Fibroblast of skin of scalp (primary cell): ENCODE results near the gene GBGT1.
A peak's percentile ranks its signal among the peaks of the same experiment; 100 is the strongest.

ENCODE experiments used
- DNase-seq: peaks from one replicate; pipeline ENCODE4 v3.0.0-alpha.2; 2013

The GBGT1 gene

DNA sequence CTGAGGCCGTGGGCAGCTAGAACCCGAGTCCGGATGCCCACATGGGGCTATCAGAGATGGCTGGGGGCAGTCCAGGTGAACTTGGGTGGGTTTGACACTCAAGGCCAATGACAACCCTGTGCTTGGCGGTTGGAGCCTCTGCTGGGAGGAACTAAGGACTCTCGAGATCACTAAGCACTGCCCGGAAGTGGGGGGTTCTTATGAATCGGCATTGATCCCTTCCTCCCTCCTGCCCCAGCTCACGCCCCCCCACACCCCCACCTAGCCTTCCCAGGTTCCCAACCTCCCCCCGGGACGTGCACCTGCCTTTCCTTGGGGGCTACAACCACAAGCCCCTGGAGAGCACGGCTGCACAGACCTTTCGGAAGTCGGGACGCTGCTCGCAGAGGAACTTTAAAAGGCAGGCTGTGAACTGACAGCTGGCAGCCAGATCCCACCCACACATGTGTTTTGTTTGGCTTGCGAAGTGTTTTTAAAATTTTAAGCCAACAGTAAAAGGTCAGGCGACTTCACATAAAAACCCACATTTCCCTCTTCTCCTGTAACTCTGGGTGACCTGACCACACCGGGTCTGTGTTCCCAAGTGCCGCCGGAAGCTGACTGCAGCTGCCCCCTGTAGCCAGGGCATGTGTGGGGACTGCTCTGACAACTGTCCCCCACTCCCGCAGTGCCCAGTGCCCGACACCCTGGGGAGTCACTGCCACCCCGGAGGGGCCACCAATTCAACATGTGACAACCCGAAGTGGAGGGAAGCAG, 37.6 kb downstream of the GBGT1 start:
- peak; percentile 34 for DNase-seq

DNA sequence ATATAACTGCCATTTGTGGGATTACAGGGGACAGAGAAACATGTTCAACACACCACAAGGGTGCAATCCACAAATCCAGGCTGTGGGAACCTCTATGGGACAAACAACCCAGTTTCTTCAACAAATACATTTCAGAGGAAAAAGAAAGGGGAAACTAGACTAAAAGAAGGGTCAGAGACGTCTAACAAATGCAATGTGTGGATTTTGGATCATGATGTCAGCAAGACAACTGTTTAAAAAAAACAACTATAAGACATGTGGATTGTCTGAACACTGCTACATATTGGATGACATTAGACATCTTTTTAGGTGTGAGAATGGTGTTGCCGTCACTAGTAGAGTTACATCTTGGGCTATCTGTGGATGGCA, 38.8 kb downstream of the GBGT1 start:
- DNase-seq = no peak

DNA sequence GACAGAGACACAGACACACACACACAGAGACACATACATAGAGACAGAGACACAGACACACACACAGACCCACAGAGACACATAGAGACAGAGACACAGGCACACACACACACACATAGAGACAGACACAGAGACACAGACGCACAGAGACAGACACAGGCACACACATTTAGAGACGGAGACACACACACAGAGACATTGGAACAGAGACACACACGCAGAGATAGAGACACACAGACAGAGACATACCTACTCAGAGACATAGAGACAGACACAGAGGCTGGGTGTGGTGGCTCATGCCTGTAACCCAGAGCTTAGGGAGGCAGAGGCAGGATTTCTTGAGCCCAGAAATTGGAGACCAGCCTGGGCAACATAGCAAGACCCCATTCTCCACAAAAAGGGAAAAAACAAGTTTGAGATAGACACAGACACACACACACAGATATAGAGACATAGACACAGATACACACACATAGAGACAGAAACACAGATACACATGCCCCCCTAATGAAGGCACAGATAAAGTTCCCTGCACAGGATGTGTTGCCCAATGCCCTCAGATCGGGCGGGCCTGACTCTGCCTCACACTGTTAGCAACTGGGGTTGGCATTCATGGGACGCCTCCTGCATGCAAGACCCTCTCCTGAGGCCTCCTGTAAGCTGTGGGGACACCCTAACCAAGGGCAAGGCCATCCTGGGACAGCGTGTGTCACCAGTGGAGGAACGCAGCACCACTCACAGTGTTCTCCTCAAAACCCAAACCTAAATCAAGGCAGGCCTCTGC, 39.4 kb downstream of the GBGT1 start:
- no peak for DNase-seq

DNA sequence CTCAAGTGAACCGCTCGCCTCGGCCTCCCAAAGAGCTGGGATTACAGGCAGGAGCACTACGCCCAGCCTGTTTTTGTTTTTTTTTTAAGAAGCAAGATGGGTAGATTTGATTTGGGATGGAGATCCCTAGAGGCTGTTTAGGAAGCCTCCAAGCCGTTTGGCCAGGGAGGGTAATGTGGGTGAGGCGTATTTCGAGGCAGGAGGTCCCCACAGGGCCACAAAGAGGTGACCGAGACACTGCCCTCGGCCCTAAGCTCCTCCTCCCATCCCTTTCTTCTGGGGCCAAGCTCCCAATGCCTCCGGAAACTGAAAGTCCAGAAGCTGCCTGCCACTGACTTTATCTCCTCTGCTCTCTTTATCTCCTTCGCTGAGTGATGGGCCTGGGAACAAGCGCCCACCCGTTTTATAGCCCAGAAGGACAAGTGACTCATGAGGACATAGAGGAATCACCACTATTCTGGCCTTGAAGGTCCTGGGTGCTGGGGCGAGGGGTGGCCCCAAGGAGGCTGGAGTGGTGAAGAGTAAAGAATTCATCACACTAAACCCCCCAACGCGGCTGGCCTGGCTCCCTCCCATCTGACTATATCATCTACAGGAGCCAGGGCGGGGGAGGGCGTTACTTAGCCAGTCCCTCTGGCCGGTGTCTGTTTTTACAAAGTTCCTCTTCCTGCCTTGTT, 40.6 kb downstream of the GBGT1 start:
- DNase-seq = no peak

DNA sequence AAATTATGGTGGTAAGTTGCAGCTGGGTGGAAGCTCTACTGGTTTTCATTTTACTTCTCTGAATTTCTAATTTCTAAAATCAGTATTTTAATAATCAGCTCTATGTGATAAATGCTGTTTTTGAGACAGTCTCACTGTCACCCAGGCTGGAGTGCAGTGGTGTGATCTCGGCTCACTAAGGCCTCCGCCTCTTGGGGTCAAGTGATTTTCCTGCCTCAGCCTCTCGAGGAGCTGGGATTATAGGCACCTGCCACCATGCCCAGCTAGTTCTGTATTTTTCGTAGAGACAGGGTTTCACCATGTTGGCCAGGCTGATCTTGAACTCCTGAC, 41.1 kb downstream of the GBGT1 start:
- DNase-seq = no peak

DNA sequence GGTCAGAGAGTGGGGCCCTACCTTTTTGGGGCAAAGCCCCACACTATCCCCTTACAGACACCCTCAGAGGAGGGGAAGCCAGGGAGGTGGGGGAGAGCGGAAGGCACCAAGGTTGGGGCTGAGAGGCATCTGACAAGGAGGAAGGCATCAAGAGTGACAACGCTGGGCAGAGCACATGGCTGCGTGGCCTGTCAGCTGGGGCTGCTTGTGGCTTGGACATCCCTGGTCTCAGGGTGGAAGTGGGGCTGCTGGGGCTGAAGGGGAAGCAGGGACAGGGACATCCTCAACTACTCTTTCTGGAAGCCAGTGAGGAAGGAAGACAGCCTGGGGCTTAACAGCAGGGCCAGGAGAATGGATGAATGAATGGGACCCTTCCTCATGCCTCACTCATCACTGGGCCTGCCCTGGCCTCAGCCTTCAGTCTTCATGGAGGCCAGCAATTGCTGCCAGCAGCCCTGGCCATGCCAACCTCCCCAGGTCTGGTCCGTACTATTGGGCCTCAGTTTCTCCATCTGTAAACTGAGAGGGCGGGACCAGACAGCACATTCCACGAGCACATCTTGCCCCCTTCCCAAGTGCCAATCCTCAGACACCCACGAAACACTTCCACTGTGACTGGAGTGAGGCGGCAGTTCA, 41.7 kb downstream of the GBGT1 start:
- no peak for DNase-seq

DNA sequence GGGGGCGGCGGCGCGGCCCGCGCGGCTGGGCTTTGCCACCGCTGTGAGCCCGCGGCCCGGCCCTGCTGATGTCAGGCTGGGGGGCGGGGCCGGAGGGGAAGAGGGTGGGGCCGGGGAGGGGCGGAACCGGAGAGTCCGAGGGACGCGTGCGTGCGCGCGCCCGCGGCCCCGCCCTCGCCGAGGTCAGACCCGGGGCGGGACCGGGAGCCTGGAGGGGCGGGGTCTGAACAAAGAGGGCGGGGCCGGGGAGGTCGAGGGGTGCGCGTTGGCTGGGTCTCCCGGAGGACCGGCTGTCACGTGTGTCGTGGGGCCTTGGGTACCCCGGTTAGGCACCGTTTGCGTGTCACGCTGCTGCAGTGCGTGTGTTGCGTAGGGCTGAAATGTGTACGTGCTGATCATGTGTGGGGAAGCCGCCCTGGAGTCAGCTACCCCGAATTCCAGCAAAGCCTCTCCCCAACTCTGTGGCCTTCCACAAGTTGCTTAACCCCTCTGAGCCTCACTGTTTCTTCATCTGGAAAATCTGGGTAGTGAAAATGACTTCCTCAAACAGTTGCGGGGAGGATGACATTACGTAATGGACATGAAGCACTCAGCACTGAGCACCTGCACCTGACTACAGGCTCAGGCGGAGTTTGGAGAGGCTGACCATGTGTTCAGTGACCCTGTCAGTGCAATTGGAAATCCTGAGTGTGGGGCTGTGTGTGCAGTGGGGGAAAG, 42.4 kb downstream of the GBGT1 start, which contains the start of gene RALGDS:
TSS of gene RALGDS (minus strand) at position 43 of the 717 bp plus-strand sequence. CDS start 86 bp downstream, outside the sequence.
- DNase-seq = peak; percentile 90

DNA sequence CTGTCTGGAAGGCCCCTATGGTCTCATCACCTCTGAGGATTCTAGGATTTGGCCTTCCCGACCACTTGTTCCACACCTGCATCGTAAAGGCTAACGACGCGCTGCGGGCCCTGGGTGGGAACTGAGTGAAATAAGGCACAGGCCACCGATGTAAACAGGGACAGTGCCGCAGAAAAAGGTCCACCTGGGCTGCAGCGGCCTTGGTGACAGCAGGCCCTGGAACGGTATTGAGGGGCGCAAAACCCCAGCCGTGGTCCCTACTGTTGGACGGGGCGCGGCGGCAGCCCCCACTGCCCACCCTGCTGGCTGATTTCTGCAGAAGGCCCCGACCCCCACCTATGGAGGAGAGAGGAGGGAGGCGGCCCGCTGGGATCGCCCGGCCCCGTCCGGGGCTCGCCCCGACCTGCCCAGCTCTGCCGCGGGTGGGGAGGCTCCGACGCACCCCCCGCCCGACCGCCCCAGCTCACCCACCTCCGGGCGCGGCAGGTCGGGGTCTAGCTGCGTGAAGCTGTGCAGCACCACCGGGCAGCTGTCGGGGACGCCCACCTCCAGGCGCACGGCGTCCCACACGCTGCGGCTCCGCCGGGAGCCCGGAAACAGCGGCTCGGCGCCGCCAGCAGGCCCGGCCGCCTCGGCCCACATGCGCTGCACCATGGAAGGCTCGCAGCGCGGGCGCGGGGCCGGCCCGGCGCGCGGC, 43.1 kb downstream of the GBGT1 start:
- DNase-seq = no peak

DNA sequence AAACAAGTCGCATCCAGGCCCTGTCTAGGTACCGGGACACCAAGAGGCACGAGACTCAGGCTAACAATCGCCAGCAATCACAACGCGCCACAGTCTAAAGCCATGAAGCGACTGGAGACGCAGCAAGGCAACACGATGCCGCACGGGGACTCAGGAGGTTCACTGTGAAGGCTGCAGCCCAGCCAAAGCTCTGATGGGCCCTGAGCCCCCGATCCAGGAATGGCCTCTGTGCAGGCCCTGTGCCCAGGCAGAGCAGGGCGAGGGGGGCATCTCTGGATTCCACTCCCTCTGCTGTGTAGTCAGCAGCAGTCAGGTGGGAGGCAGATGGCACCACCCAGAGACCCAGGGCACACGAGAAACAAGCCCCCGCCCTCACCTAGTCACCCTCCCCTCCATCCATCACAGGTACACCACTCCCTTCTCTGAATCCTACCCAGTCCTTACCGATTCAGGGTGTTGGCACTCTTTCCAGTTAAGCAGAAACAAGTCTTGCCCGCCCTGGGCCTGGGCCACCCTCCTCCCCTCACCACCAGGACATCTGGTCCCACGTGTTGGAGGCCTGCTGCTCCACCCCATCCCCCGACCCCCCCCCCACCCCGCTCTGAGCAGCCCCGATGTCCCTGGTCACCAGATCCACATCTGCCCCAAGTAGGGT, 43.7 kb downstream of the GBGT1 start:
- no peak for DNase-seq

DNA sequence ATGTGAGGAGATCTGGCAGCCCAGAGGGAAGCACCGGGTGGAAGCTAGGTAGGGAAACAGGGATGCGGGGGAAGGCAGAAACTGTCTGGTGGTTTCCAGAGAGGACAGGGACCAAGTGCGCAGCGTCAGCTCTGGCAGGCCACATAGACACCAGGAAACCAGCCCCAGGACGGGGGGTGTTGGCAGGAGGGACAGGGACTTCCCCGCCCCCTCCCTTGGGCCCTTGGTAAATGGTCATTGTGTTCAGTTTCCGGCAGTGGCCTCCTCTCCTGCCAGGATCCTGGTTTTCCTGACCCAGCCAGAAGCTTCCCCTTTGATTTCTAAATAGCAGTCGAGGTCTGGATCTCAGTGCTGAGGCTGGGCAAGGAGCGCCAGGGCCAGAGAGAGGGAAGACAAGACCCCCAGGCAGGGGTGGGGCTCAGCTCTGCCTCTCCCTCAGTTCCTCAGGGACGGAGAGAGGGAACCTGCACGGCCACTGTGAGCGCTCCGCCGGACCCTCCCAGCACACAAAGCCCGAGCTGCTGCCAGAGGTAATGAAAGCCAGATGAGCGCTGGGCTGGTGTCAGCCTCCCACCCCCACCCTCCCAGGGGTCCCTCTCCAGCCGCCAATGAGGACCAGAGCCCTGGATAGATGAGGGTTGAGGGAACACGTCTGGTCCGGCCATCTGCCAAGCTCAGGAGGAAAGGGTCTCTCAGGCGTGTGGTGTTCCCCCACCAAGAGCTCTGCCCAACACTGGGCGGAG, 44.4 kb downstream of the GBGT1 start:
- peak; percentile 74 for DNase-seq

DNA sequence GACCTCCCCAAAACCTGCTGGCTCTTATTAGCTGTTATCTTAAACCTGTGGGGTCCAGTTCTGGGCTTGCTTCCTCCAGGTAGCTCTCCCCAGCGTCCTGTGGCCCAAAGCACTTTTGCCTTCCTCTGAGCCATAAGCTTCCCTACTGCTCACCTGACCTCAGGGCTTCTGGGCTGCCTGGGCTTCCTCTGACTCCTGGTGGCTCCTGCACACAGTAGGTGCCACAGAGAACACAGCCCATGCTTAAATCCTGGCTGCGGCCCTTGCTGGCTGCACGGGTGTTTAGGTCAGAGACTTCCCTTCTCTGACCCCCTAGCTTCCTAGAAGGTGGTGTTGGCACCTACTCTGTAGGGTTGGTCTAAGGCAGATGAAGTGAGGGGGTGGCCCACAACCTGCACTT, 45.1 kb downstream of the GBGT1 start:
- no peak for DNase-seq

DNA sequence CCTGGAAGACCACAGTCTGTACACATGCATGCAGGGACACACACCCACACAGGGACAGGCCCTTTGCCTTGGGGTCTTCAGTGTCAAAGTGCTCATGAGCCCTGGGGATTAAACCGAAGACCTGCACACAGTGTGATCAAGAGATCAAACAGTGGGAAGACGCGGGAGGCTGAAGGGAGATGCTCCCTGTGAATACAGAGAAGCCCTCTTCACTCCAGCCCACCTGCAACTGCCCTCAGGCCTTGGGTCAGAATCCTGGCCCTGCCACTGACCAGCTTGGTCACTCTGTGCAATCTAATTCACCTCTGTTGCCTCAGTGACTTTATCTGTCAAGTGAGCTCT, 45.6 kb downstream of the GBGT1 start:
- DNase-seq = no peak

DNA sequence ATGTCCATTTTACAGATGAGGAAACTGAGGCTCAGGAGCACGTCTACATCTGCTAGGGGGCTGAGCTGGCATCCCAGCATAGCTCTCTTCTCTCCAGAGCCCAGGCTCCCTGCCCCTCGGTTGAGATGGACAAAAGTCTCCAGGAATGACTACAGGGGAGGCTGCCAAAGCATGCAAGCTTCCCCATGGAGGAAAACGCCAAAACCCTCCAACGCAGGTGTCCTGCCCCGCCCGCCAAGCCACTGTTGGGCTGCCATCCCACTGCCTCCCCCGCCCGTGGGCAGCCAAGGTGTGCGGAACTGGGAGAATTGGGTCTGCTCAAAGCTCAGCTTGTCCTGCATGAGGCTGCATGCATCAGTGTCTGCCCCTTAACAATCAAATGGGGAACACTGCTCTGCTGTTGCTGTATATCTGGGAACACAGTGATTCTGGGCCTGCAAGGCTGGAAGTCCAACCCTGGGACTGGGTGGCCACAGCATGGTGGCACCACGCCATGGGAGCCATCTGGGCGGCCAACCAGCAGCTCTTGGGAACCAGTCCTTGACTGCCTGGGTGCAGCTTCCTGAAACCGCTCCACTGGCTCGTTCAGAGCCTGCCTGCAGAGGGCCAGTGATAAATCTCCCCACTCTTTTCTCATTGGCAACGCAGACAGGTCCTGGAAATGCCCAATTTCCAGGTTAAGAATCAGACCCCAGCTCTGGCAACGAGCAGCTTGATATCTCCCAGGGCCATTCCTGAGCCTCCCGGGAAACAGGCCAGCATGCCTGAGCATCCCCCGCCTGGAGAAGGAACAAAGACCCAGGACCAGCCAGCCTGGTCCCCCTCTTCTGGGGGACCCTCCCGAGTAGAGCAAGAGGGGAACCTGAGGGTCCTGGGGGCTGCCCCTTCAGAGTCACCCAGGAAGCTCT, 46.2 kb downstream of the GBGT1 start:
- no peak for DNase-seq

DNA sequence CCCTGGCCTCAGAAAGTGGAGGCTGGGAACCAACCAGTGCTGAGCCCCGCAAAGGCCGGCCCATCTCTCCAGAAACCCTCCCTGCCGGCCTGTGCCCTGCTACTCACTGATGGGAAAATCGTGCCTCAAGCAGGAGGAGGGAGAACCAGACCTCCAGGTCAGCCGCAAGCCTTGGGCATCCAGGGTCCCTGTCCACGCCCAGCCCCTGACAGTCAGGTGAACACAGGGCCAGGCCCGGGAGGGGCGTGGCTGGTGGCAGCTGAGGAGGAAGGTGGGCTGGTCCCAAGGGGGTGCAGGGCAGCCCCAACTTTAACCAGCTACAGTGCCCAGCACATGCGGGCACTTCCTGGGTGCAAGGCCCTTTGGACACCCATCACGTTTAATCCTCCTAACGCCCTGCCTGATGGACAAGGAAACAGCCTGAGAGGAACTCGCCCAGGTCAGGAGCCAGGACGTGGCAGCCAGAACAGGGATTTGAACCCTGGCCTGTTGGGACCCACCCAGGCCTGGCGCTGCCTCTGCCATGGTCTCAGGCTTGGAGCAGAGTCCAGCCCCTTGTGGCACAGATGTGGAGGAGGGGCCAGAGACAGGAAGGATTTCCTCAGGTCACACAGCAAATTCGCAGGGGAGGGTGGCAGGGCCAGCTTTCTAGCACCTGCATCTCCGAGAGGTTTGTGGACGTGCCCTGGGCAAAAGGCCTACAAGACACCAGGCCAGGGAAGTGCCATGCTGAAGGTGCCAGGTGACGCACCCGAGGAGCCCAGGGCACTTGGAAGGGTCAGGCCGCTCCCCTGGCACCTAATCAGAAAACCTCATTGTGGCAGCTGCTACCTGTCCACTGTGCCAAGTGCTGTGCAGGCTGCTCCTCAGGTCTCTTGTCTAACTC, 47.1 kb downstream of the GBGT1 start:
- DNase-seq = no peak

DNA sequence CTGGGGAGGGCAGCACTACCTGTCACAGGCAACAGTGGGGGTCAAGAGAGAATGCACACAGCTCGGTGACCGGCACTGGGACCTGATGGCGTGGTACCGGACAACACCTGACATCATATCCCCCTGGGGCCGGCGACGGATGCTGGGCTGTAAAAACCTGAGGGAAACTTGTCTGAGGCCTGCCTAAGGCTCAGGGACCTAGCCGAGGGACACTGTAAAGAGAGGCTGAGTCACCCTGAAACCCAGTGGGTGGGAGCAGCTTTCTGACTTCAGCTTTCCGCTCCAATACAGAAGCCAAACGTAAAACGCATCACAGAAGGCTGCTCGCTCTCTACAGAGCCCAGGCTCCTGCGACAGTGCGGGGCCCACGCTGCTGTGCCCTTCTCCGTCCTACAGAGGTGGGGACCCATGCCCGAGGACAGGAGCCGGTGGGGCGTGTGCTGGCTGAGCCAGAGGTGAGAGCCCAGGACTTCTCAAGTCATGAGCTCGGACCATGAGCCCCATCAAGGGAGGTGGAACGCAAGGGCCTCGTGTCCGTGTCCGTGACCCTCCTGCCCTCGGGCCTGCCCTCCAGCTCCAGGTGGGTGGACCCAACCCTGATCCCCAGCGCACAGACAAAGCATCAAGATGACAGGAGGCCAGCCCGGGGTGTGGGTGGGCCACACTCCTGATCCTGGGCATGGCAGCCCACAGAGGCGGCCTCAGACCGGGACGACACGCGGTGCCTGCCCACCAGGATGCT, 47.9 kb downstream of the GBGT1 start:
- DNase-seq = peak; percentile 53

DNA sequence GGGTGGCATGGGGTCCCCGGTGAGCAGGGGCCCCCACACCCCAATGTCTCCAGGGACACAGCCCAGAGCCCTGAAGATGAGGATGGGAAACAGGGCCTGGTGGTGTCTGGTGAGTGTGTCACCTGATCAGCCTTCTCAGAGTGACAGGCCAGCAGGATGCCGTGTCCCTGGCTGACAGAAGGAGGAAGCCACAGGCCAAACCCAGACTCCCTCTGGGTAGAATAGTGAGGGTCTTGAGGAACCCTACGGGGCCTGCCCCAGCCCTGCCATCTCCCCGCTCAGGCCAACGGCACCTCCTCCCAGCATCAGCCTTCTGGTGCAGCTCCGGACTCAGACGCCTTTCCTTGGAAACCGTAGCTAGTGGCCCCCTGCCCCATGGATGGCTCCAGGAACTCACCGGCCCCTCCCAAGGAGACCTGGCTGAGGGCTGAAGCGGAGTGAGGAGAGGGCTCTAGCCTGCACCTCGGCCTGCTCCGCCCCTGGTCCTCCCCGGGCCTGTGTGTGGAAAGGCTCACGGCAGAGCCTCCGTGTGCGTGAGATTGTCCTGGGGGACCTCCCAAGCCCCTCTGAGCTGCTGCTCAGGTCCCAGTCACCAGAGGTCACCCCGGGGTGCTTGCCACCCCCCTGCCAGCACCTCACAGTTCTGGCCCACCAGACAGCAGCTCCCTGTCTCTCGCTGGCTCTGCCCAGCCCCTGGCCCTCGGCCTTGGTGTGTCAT, 48.7 kb downstream of the GBGT1 start:
- no peak for DNase-seq
